HCEC 1CT (cell line): ENCODE measurements around the gene PDCD1.
"Not testable (repeated sequence)": the region's sequence is repeated elsewhere in the genome, so short reads cannot be mapped to it uniquely, and the experiment has no call there.

ENCODE experiments used
- DNase-seq: peaks from one replicate; pipeline ENCODE4 v3.0.0-alpha.2; 2017

Gene PDCD1

DNA sequence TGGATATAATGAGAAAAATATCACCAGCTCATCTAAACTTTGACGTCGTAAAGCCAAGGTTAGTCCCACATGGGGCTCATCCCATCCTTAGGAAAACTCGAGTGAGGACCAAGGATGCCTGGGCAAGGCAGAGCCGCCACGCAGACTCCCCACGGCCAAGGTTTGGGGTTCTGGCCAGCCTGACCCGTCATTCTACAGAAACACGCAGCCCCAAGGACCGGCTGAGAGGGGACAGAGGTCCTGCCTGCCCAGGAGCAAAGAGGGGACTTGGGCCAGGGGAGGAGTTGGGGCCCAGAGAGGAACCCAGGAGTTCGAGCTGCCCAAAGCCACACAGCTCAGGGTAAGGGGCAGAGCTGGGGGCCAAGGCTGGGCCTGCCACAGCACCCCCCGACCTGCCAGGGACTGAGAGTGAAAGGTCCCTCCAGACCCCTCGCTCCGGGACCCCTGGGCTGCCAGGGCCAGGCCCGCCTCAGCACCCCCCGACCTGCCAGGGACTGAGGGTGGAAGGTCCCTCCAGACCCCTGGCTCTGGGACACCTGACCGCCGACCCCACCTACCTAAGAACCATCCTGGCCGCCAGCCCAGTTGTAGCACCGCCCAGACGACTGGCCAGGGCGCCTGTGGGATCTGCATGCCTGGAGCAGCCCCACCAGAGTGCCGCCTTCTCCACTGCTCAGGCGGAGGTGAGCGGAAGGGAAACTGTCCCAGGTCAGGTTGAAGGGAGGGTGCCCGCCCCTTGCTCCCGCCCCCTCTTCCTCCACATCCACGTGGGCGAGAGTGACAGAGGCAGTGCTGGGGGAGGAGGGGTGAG lies at the start of gene PDCD1:
TSS of gene PDCD1 (minus strand) at position 689 of the 811 bp plus-strand sequence. CDS start at position 633, 56 bp downstream.
- no peak for DNase-seq

DNA sequence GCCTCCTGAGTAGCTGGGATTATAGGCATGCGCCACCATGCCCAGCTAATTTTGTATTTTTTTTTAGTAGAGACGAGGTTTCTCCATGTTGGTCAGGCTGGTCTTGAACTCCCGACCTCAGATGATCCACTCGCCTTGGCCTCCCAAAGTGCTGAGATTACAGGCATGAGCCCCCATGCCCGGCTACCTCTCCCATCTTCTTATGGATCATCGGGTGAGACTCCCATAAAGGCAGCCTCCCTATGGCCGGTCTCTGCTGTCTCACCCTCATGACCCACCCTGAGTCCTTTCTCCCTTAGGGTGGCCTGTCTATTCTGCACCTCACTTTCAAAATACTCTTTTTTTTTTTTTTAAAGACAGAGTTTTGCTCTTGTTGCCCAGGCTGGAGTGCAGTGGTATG lies 49.1 kb upstream of the PDCD1 start:
- DNase-seq: not testable (repeated sequence)

GRCh38 chr2:241906826-241907570 lies 48.3 kb upstream of the PDCD1 start:
- no peak for DNase-seq

GRCh38 chr2:241906378-241906770 lies 47.7 kb upstream of the PDCD1 start:
- not testable (repeated sequence) for DNase-seq

DNA sequence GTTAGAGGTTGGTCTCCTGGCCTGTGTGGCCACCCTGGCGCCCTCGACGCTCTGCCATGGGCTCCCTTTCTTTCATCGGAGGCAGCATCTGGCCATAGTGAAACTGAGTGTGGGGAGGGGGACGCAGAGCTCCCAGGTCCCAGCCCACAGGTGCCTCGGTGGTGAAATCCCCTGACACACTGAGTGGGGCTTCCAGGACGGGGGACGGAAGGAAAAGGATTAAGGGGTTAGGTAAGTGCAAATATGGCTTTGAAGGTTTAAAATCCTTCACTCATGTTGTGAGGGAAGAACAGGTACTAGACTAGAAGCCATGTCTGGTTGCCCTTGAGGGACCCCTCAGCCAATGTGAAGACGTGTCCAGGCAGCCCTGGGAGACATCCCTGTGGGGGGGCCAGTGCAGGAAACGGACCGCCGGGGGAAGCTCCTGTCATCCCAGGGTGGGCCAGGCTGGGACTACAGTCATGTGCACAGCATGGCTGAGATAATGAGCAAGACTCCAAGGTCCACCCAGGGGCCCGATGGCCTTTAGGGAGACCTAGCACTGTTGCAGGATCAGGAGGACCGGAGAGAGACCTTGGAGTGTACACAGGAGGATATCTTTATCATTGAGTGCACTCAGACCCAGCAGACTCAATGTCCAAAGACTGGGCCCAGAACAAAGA lies 47.2 kb upstream of the PDCD1 start:
- no peak for DNase-seq

GRCh38 chr2:241904791-241905710 lies 46.4 kb upstream of the PDCD1 start:
- no peak for DNase-seq

GRCh38 chr2:241904011-241904718 lies 45.5 kb upstream of the PDCD1 start:
- DNase-seq: no peak

GRCh38 chr2:241903121-241904010 lies 44.7 kb upstream of the PDCD1 start:
- no peak for DNase-seq

- DNase-seq: no peak
Observed at GRCh38 chr2:241902357-241902991, 43.8 kb upstream of the PDCD1 start.

DNA sequence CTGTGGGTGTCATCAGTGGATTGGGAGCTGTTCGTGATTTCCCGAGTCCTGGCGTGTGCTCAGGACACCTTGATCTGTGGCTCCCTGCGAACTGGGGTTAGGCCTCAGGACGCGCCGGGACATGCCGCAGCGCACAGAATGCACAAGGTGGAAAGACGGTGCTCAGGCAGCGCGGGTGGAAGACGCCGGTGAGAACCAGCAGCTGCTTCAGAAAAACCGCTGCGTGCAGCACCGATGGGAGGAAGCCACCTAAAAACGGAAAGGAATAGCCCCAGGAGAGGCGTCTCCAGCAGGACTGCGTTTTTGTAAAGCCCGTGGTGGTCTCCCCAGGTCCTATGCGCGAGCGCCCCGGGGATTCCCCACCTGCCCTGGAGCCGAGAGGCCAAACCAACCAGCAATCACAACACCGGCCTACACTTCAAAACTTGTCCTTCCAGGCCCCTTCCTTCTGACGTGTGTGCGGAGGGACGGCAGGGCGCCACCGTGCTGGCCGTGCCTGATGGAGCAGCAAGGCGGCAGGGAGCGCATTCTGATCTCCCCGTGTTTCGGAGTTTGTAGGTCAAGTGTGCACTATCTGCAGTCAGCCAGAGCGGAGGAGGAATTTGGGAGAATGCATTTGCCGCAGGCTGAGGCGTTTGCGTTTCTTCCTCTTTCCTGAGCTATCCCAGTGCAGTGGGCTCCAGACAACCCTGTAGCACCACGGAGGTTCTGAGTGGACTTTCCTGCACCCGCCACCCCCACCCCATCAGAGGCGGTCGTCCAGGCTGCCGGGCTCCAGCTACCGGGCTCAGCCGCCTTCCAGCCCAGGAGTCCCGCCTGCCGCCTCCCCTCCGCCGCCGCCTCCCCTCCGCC lies 43.0 kb upstream of the PDCD1 start:
- no peak for DNase-seq

DNA sequence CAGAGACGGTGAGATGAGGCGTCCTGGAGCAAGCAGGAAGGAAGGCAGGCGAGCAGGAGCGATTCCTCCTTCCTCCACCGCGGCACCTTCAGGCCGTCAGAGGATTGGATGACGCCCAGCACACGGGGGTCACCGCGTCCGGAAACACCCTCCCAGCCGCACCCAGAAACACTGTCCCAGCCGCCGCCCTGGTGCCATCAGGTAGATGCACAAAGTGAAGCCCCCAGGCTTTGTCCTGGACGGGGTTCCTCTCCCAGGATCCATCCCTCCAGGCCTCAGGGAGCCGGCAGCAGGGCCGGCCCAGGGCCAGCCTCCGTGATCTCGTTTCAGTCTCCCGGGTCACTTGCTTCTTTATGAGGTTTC lies 42.3 kb upstream of the PDCD1 start:
- no peak for DNase-seq

DNA sequence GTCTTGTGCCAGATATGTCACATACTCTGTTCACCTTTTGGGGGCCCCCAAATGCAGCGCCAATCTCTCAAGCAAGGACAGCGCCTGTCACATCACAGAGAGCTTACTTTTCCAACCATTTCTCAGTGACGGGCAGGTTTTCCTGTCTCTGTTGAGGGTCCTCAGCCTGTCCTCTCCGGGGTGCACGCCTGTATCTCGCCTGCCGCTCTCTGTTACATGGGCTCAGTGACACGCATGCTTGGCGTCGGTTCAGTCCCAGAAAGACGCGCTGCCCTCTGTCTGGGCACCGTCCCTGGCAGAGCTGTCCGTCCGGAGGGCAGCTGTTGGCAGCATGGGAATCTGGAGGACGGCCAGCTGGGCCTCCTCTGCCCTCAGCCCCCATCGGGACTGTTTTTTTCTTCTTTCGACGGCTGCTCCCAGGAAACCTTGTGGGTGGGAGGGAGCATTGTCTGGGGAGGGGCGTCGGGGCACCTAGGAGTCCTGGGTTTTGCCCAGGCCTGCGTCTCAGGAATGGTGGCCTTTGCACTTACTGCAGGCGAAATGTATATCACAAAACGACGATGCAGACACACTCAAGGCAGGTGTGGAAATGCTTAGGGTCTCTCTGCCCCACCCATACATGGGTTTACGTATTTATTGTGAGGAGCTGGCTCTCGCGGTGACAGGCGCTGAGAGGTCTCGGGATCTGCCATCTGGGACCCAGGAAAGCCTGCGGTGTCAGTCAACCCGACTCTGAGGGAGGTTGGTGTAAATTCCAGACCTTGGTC lies 41.7 kb upstream of the PDCD1 start:
- DNase-seq: no peak

GRCh38 chr2:241898463-241899270 lies 40.0 kb upstream of the PDCD1 start:
- DNase-seq: no peak

DNA sequence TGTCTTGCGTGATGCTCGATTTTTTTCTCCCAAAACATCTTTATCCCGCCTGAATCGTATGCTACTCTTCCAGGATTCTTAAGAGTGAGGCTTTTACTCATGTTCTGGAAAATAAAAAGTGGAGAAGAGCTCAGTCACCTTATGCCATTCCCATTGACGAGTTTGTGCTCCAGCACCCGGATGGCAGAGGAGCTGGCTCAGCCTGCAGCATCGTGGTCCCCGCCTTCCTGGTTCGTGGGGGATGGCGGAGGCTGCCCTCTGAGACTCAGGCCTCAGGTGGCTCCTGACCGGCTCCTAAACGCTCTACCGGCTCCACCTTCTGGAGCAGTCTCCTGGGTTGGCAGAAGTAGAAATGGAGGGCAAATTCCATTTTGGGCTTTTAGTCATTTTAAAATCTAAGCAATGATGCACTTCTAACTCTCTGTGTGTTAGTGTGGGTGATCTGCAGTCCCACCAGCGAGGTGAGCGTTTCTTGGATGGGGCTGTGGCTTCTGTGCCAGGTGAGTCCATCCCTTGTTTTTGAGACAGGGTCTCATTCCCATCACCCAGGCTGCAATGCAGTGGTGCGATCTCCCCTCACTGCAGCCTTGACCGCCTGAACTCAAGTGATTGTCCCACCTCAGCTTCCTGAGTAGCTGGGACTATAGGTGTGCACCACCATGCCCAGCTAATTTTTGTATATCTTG lies 38.7 kb upstream of the PDCD1 start:
- no peak for DNase-seq

DNA sequence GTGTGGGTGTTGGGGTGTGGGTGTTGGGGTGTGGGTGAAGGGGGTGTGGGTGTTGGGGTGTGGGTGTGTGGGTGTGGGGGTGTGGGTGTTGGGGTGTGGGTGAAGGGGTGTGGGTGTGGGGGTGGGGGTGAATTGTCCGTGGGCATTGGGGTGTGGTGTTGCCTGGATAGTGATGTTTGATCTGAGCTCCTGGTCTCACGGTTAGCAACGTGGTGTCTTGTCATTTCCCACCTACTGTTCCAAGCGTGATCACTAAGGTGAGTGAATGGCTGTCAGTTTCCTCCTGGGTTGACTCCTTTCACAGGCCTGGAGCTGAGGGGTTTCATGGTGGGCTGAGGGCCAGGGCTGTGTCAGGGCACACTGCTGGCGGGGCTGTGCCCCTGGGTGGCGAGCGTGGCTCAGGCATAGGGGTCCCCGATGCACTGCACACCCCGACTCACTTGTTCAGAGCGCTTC lies 38.1 kb upstream of the PDCD1 start:
- no peak for DNase-seq

GRCh38 chr2:241895712-241896641 lies 37.3 kb upstream of the PDCD1 start:
- DNase-seq: no peak
